ENCODE data around the gene ASB1.

DNA sequence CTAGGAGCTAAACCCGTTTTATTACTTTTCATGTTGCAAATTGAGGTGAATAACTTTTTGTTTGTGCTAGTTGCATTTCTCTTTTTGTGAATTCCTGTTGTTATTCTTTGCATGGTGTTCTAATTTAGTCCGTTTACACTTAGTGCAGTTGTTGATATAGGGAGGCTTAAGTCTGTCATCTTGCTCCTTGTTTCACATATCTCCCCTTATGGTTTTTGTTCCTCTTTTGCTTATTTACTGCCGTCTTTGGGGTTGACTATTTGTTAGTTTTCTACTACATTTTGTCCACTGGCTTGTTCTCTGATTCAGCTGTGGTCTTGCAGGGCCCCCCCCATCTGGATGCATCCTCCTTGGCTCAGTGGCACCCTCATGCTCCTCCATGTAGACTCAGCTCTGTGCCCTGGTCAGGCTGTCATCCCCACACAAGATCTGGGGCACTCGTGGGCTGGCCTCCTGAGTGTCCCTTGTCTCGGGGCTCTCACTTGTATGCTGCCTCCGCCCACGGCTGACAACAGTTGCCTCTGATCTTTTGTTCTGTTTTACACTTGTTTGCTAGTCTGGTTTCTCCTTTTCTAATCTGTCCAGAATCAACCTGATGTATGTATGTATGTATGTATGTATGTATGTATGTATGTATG is 42.9 kb upstream of the ASB1 start:
- TF ChIP-seq BRCA1 (CRISPR knock-in tag; IDR thresholded peaks at IDR 0.05) (no peak), CTCF (CRISPR knock-in tag; IDR thresholded peaks at IDR 0.05) (no peak), DPF2 (CRISPR knock-in tag; IDR thresholded peaks at IDR 0.05; ENCODE audit: borderline replicate concordance, low read depth) (no peak), FOXA1 (IDR thresholded peaks at IDR 0.05) (no peak), FOXA1 (CRISPR knock-in tag; IDR thresholded peaks at IDR 0.05) (no peak), ZNF160 (CRISPR knock-in tag; IDR thresholded peaks at IDR 0.05) (no peak), CEBPB (IDR thresholded peaks at IDR 0.05; ENCODE audit: borderline replicate concordance, low read depth, low read length) (no peak), RAD21 (CRISPR knock-in tag; IDR thresholded peaks at IDR 0.05) (no peak), RBM39 (IDR thresholded peaks at IDR 0.05; ENCODE audit: low read depth, low read length, poor library complexity, severe bottlenecking) (no peak), CBFB (CRISPR knock-in tag; IDR thresholded peaks at IDR 0.05) (no peak), HDAC6 (IDR thresholded peaks at IDR 0.05; ENCODE audit: low read depth, low read length) (no peak)

Measured in HepG2 (cell line).